ENCODE data around the gene MICAL3. TPM values are rescaled to one million over a fixed set of nuclear protein-coding genes. Genes with fewer than 3 reads are reported as not detected.
A peak's percentile ranks its signal among the peaks of the same experiment; 100 is the strongest.

MICAL3 gene
- total and polyA plus RNA-seq, 2 experiments from 2014 or later, result 6.1 to 25.1 TPM

GRCh38 chr22:18059094-18059417 lies 34.7 kb upstream of the MICAL3 start:
- H3K27ac ChIP-seq, result no peak overlapping the region
- no peak overlapping the region for H3K9ac ChIP-seq
- no peak overlapping the region for H2AFZ ChIP-seq
- no peaks in the 10 kb centered on the region for H3K9me3 ChIP-seq (ENCODE audit: low read depth)
- DNase-seq, result no peak
- H3K27me3 ChIP-seq (replicated peaks; ENCODE audit: insufficient read depth), result no peaks in the 10 kb centered on the region
- no peaks in the 10 kb centered on the region for H3K9me2 ChIP-seq (ENCODE audit: insufficient read depth)
- WGBS, 2 experiments (ENCODE audit: low coverage in 1 of 2, low lambda C conversion rate in 2 of 2, missing lambda C conversion rate in 2 of 2), result 72 to 74% methylated on average over 5 of the region's 5 CpGs
- H3K79me2 ChIP-seq (ENCODE audit: insufficient read depth), result no peaks in the 10 kb centered on the region
- peaks cover 35% of the 10 kb centered on the region for H3F3A ChIP-seq (ENCODE audit: insufficient read depth)
- H4K20me1 ChIP-seq (ENCODE audit: insufficient read depth), result no peaks in the 10 kb centered on the region
- peaks cover 48% of the 10 kb centered on the region for H3K4me1 ChIP-seq (ENCODE audit: insufficient read depth)
- H3K36me3 ChIP-seq (ENCODE audit: low read depth), result no peaks in the 10 kb centered on the region
- in situ Hi-C loops (cut with MboI), result no loop called here
- no peak overlapping the region for H3K4me2 ChIP-seq (ENCODE audit: unreplicated experiment)
- TF ChIP-seq EZH2 (IDR thresholded peaks at IDR 0.05; ENCODE audit: insufficient read depth, poor library complexity, severe bottlenecking), result no peak
- no peak for TF ChIP-seq EZH2phosphoT487 (IDR thresholded peaks at IDR 0.05; ENCODE audit: insufficient read depth, low read depth)
- H3K4me3 ChIP-seq, result no peak overlapping the region

GRCh38 chr22:18058371-18059093 lies 34.2 kb upstream of the MICAL3 start:
- in situ Hi-C loops (cut with MboI), result no loop called here
- Histone ChIP-seq H3K4me1 (ENCODE audit: insufficient read depth) (peaks cover 48% of the 10 kb centered on the region), H3K4me3 (no peak overlapping the region), H3F3A (ENCODE audit: insufficient read depth) (peaks cover 35% of the 10 kb centered on the region), H3K4me2 (ENCODE audit: unreplicated experiment) (no peak overlapping the region), H3K9ac (no peak overlapping the region), H3K9me3 (ENCODE audit: low read depth) (no peaks in the 10 kb centered on the region), H3K36me3 (ENCODE audit: low read depth) (no peaks in the 10 kb centered on the region), H2AFZ (no peak overlapping the region), H4K20me1 (ENCODE audit: insufficient read depth) (no peaks in the 10 kb centered on the region), H3K9me2 (ENCODE audit: insufficient read depth) (no peaks in the 10 kb centered on the region), H3K27me3 (replicated peaks; ENCODE audit: insufficient read depth) (no peaks in the 10 kb centered on the region), H3K27ac (no peak overlapping the region), H3K79me2 (ENCODE audit: insufficient read depth) (no peaks in the 10 kb centered on the region)
- no peak for DNase-seq
- no peak for TF ChIP-seq EZH2phosphoT487 (IDR thresholded peaks at IDR 0.05; ENCODE audit: insufficient read depth, low read depth)
- no peak for TF ChIP-seq EZH2 (IDR thresholded peaks at IDR 0.05; ENCODE audit: insufficient read depth, poor library complexity, severe bottlenecking)
- 94 to 97% methylated on average over 7 of the region's 7 CpGs for WGBS, 2 experiments (ENCODE audit: low coverage in 1 of 2, low lambda C conversion rate in 2 of 2, missing lambda C conversion rate in 2 of 2)

GRCh38 chr22:18057568-18058209 lies 33.3 kb upstream of the MICAL3 start:
- H3K27ac ChIP-seq, result peak overlapping the region; percentile 88
- 19 to 21% methylated on average over 4 of the region's 4 CpGs for WGBS, 2 experiments (ENCODE audit: low coverage in 1 of 2, low lambda C conversion rate in 2 of 2, missing lambda C conversion rate in 2 of 2)
- H3K79me2 ChIP-seq (ENCODE audit: insufficient read depth), result no peaks in the 10 kb centered on the region
- TF ChIP-seq EZH2 (IDR thresholded peaks at IDR 0.05; ENCODE audit: insufficient read depth, poor library complexity, severe bottlenecking) (no peak), EZH2phosphoT487 (IDR thresholded peaks at IDR 0.05; ENCODE audit: insufficient read depth, low read depth) (no peak)
- H3K4me1 ChIP-seq (ENCODE audit: insufficient read depth), result peaks cover 48% of the 10 kb centered on the region
- no peaks in the 10 kb centered on the region for H3K36me3 ChIP-seq (ENCODE audit: low read depth)
- 0 out of 2 replicates have a peak overlapping the region, but pooled peaks have one; percentile 5 for H3K9ac ChIP-seq
- H3K9me2 ChIP-seq (ENCODE audit: insufficient read depth), result no peaks in the 10 kb centered on the region
- peaks cover 35% of the 10 kb centered on the region for H3F3A ChIP-seq (ENCODE audit: insufficient read depth)
- H3K9me3 ChIP-seq (ENCODE audit: low read depth), result no peaks in the 10 kb centered on the region
- no peak overlapping the region for H3K4me3 ChIP-seq
- no peak overlapping the region for H2AFZ ChIP-seq
- no peaks in the 10 kb centered on the region for H3K27me3 ChIP-seq (replicated peaks; ENCODE audit: insufficient read depth)
- in situ Hi-C loops (cut with MboI), result no loop called here
- H4K20me1 ChIP-seq (ENCODE audit: insufficient read depth), result no peaks in the 10 kb centered on the region
- peak overlapping the region; percentile 38 for H3K4me2 ChIP-seq (ENCODE audit: unreplicated experiment)
- DNase-seq, result peak; percentile 100

GRCh38 chr22:18056807-18057474 lies 32.6 kb upstream of the MICAL3 start:
- 66 to 67% methylated on average over 10 of the region's 10 CpGs for WGBS, 2 experiments (ENCODE audit: low coverage in 1 of 2, low lambda C conversion rate in 2 of 2, missing lambda C conversion rate in 2 of 2)
- no peaks in the 10 kb centered on the region for H3K9me3 ChIP-seq (ENCODE audit: low read depth)
- peak overlapping the region; percentile 73 for H2AFZ ChIP-seq
- in situ Hi-C loops (cut with MboI), result no loop called here
- no peaks in the 10 kb centered on the region for H3K9me2 ChIP-seq (ENCODE audit: insufficient read depth)
- peaks cover 44% of the 10 kb centered on the region for H3K4me1 ChIP-seq (ENCODE audit: insufficient read depth)
- peak overlapping the region; percentile 59 for H3K9ac ChIP-seq
- peaks cover 35% of the 10 kb centered on the region for H3F3A ChIP-seq (ENCODE audit: insufficient read depth)
- no peaks in the 10 kb centered on the region for H3K27me3 ChIP-seq (replicated peaks; ENCODE audit: insufficient read depth)
- H3K4me3 ChIP-seq, result peak overlapping the region; percentile 27; the same call in 1 of the 2 replicates
- peak; percentile 23 for DNase-seq
- no peaks in the 10 kb centered on the region for H3K36me3 ChIP-seq (ENCODE audit: low read depth)
- H3K79me2 ChIP-seq (ENCODE audit: insufficient read depth), result no peaks in the 10 kb centered on the region
- peak overlapping the region; percentile 55 for H3K4me2 ChIP-seq (ENCODE audit: unreplicated experiment)
- H4K20me1 ChIP-seq (ENCODE audit: insufficient read depth), result no peaks in the 10 kb centered on the region
- H3K27ac ChIP-seq, result peak overlapping the region; percentile 88
- TF ChIP-seq EZH2phosphoT487 (IDR thresholded peaks at IDR 0.05; ENCODE audit: insufficient read depth, low read depth), result no peak
- TF ChIP-seq EZH2 (IDR thresholded peaks at IDR 0.05; ENCODE audit: insufficient read depth, poor library complexity, severe bottlenecking), result no peak

Data from GM23248 (cell line).